Measurements from ENCODE around the gene UPF3A.
"Not testable (repeated sequence)": the region's sequence is repeated elsewhere in the genome, so short reads cannot be mapped to it uniquely, and the experiment has no call there.

DNA sequence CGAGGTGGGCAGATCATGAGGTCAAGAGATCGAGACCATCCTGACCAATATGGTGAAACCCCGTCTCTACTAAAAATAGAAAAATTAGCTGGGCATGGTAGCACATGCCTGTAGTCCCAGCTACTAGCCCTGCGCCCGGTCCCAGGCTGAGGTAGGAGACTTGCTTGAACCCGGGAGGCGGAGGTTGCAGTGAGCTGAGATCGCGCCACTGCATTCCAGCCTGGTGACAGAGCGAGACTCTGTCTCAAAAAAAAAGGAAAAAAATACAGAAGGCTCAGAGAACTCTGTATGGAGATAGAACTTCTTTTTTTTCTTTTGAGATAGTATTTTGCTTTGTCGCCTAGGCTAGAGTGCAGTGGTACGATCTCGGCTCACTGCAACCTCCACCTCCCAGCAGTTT lies 17.1 kb upstream of the UPF3A start:
- not testable (repeated sequence) for TF ChIP-seq CTCF (IDR thresholded peaks at IDR 0.05; ENCODE audit: poor library complexity); EZH2 (IDR thresholded peaks at IDR 0.05; ENCODE audit: borderline replicate concordance)

Data from hepatocyte (in vitro differentiated cells).